HepG2 (cell line): ENCODE measurements around the gene ALKBH5. TPM values are rescaled to one million over a fixed set of nuclear protein-coding genes. Genes with fewer than 3 reads are reported as not detected.

Source experiments
- ATF6 ChIP-seq: sonication (generic); formaldehyde crosslinking; conservative IDR thresholded peaks from 2 replicates; pipeline ENCODE4 v1.4.0; 2020; ENCODE audit warnings: missing genetic modification reagents
- CHCHD3 ChIP-seq: sonication (generic); formaldehyde crosslinking; IDR thresholded peaks from 2 replicates; pipeline ENCODE4 v1.8.0; 2022; ENCODE audit warnings: mild to moderate bottlenecking, missing genetic modification reagents, moderate library complexity
- CHD2 ChIP-seq: IDR thresholded peaks from 2 replicates; pipeline ENCODE4 v1.6.1; 2011; ENCODE audit warnings: low read depth, low read length, improper control_type of control experiment
- DMAP1 ChIP-seq: IDR thresholded peaks from 2 replicates; pipeline ENCODE4 v1.6.1; 2016
- DNMT1 ChIP-seq: sonication (generic); formaldehyde crosslinking; IDR thresholded peaks from 2 replicates; pipeline ENCODE4 v1.5.1; 2020; ENCODE audit warnings: mild to moderate bottlenecking, missing genetic modification reagents
- DR1 ChIP-seq: sonication (generic); formaldehyde crosslinking; IDR thresholded peaks from 2 replicates; pipeline ENCODE4 v1.8.0; 2021; ENCODE audit warnings: mild to moderate bottlenecking, missing genetic modification reagents, inconsistent platforms
- ELF1 ChIP-seq: sonication (generic); formaldehyde crosslinking; IDR thresholded peaks from 2 replicates; pipeline ENCODE4 v1.4.0; 2020; ENCODE audit warnings: missing genetic modification reagents
- GZF1 ChIP-seq: sonication (generic); formaldehyde crosslinking; IDR thresholded peaks from 2 replicates; pipeline ENCODE4 v1.5.1; 2020; ENCODE audit warnings: mild to moderate bottlenecking, missing genetic modification reagents
- HMG20B ChIP-seq: conservative IDR thresholded peaks from 2 replicates; pipeline ENCODE4 v1.6.1; 2016; ENCODE audit warnings: missing genetic modification reagents, missing compliant biosample characterization
- KLF12 ChIP-seq: sonication (generic); formaldehyde crosslinking; IDR thresholded peaks from 2 replicates; pipeline ENCODE4 v1.4.0; 2020; ENCODE audit warnings: missing genetic modification reagents, borderline replicate concordance
- KLF16 ChIP-seq, 2 experiments: sonication (generic) in 1 of 2; formaldehyde crosslinking in 1 of 2; IDR thresholded peaks; 2 replicates each; pipeline versions ENCODE4 v1.6.1 to v1.8.0; 2016 to 2023; ENCODE audit warnings: missing genetic modification reagents in 2 of 2, missing compliant biosample characterization in 1 of 2
- NAIF1 ChIP-seq: sonication (generic); formaldehyde crosslinking; IDR thresholded peaks from 2 replicates; pipeline ENCODE4 v1.5.0; 2020; ENCODE audit warnings: mild to moderate bottlenecking, missing genetic modification reagents, borderline replicate concordance
- POLR2A ChIP-seq, 2 experiments: IDR thresholded peaks; 2 replicates each; pipeline ENCODE4 v1.6.1; 2011; ENCODE audit warnings: low read depth in 2 of 2, low read length in 2 of 2, mild to moderate bottlenecking in 1 of 2, moderate library complexity in 1 of 2; ENCODE audit not compliant: insufficient read depth in 1 of 2
- RAD21 ChIP-seq: fragments of 450-650 bp; formaldehyde crosslinking; IDR thresholded peaks from 2 replicates; pipeline ENCODE4 v1.5.0; 2020; ENCODE audit warnings: mild to moderate bottlenecking
- RORA ChIP-seq: sonication (generic); formaldehyde crosslinking; IDR thresholded peaks from 2 replicates; pipeline ENCODE4 v1.5.0; 2020; ENCODE audit warnings: mild to moderate bottlenecking, missing genetic modification reagents, moderate library complexity
- SAP130 ChIP-seq: IDR thresholded peaks from 2 replicates; pipeline ENCODE4 v1.6.1; 2016; ENCODE audit warnings: low read depth
- TEAD3 ChIP-seq: optimal IDR thresholded peaks from 2 replicates; pipeline ENCODE3; 2016; ENCODE audit warnings: borderline replicate concordance
- TMF1 ChIP-seq: sonication (generic); formaldehyde crosslinking; IDR thresholded peaks from 2 replicates; pipeline ENCODE4 v1.8.1; 2022; ENCODE audit warnings: low read depth, missing genetic modification reagents
- YEATS4 ChIP-seq: sonication (generic); formaldehyde crosslinking; IDR thresholded peaks from 2 replicates; pipeline ENCODE4 v1.4.0; 2020; ENCODE audit warnings: missing genetic modification reagents, borderline replicate concordance
- ZFX ChIP-seq: sonication (generic); formaldehyde crosslinking; IDR thresholded peaks from 2 replicates; pipeline ENCODE4 v1.4.0; 2020; ENCODE audit warnings: mild to moderate bottlenecking, low read depth, missing genetic modification reagents, moderate library complexity
- ZNF276 ChIP-seq: sonication (generic); formaldehyde crosslinking; IDR thresholded peaks from 2 replicates; pipeline ENCODE4 v1.4.0; 2020; ENCODE audit warnings: mild to moderate bottlenecking, low read depth, missing genetic modification reagents
- ZNF441 ChIP-seq: sonication (generic); formaldehyde crosslinking; IDR thresholded peaks from 2 replicates; pipeline ENCODE4 v1.7.0; 2021; ENCODE audit warnings: missing genetic modification reagents, borderline replicate concordance
- ZNF501 ChIP-seq: sonication (generic); formaldehyde crosslinking; IDR thresholded peaks from 2 replicates; pipeline ENCODE4 v1.5.1; 2020; ENCODE audit warnings: mild to moderate bottlenecking, moderate library complexity, missing genetic modification reagents
- ZNF781 ChIP-seq: sonication (generic); formaldehyde crosslinking; IDR thresholded peaks from 2 replicates; pipeline ENCODE4 v1.5.1; 2020; ENCODE audit warnings: borderline replicate concordance, mild to moderate bottlenecking, missing genetic modification reagents; ENCODE audit errors: not compliant biosample characterization
- ZNF800 ChIP-seq: sonication (generic); formaldehyde crosslinking; IDR thresholded peaks from 2 replicates; pipeline ENCODE4 v1.4.0; 2020; ENCODE audit warnings: missing genetic modification reagents
- polyA plus RNA-seq, 8 experiments: library from polyadenylated mRNA; depleted of rRNA in 3 of 8; stranded (reverse) in 7 of 8; unstranded in 1 of 8; fragments of >200 nt; fragmentation: Illumina TruSeq in 4 of 8; extraction: Trizol in 4 of 8; gene quantifications; 2 replicates each; pipeline versions ENCODE4 v1.2.1 to v1.2.3, GENCODE V29; 2011 to 2016; ENCODE audit warnings: low read depth in 4 of 8, missing spikeins in 1 of 8, mixed read lengths in 1 of 8; ENCODE audit not compliant: insufficient read depth in 1 of 8
- total RNA-seq, 5 experiments: library from RNA; depleted of rRNA; stranded (reverse); fragments of >200 nt; fragmentation: Illumina TruSeq; extraction: Trizol; gene quantifications; 2 replicates each; pipeline ENCODE4 v1.2.3, GENCODE V29; 2016; ENCODE audit warnings: low read depth in 1 of 5

Gene ALKBH5
- total and polyA plus RNA-seq, 2 of the 13 experiments (the other 11 are each of a cell fraction or from before 2014, with no cell fraction given), result 68.9 to 76.9 TPM

GRCh38 chr17:18183334-18184142, at the start of gene ALKBH5 (continued):
- TF ChIP-seq ZFX (CRISPR knock-in tag), result peak; percentile 91
- peak in 1 of 2 experiments; percentile 51; a peak in 1 of 4 replicates for TF ChIP-seq KLF16 (CRISPR knock-in tag; IDR thresholded peaks at IDR 0.05)
- TF ChIP-seq ZNF276 (CRISPR knock-in tag), result peak; percentile 91; the same call in 1 of the 2 replicates
- peak; percentile 32; the same call in 1 of the 2 replicates for TF ChIP-seq HMG20B (CRISPR knock-in tag)
- TF ChIP-seq ATF6 (CRISPR knock-in tag), result no peak; the same call in 1 of the 2 replicates
- TF ChIP-seq DNMT1, result peak; percentile 12; the same call in 1 of the 2 replicates
- TF ChIP-seq CHD2, result peak; percentile 67; the same call in 1 of the 2 replicates
- TF ChIP-seq DMAP1 (CRISPR knock-in tag), result peak; percentile 62; the same call in 1 of the 2 replicates
- TF ChIP-seq SAP130, result peak; percentile 70
- peak; percentile 57; the same call in 1 of the 2 replicates for TF ChIP-seq KLF12 (CRISPR knock-in tag)
- TF ChIP-seq ZNF441 (CRISPR knock-in tag), result 0 out of 2 replicates have a peak, but pooled peaks have one; percentile 22
- no peak for TF ChIP-seq RORA (CRISPR knock-in tag)
- TF ChIP-seq YEATS4 (CRISPR knock-in tag), result peak; percentile 74
- TF ChIP-seq ELF1 (CRISPR knock-in tag), result peak; percentile 84
- TF ChIP-seq DR1 (CRISPR knock-in tag), result peak; percentile 21; the same call in 1 of the 2 replicates
- TF ChIP-seq ZNF800 (CRISPR knock-in tag), result peak; percentile 53; the same call in 1 of the 2 replicates
- TF ChIP-seq CHCHD3 (CRISPR knock-in tag), result no peak
- no peak for TF ChIP-seq GZF1
- peak; percentile 46 for TF ChIP-seq RAD21 (CRISPR knock-in tag)
- no peak; the same call in none of the 2 replicates for TF ChIP-seq ZNF501 (CRISPR knock-in tag)
- peak; percentile 12 to 78; a peak in 3 of 4 replicates for TF ChIP-seq POLR2A (IDR thresholded peaks at IDR 0.05; ENCODE audit: insufficient read depth in 1 of 2, low read depth in 2 of 2, low read length in 2 of 2)
- peak; percentile 70; the same call in 1 of the 2 replicates for TF ChIP-seq NAIF1 (CRISPR knock-in tag)
- peak; percentile 46 for TF ChIP-seq TEAD3 (CRISPR knock-in tag)
- peak; percentile 13 for TF ChIP-seq ZNF781 (CRISPR knock-in tag)
- TF ChIP-seq TMF1 (CRISPR knock-in tag), result peak; percentile 51; the same call in 1 of the 2 replicates
